Kasumi-1 (cell line): ENCODE measurements around the gene EFCAB14.
"Not testable (repeated sequence)": the region's sequence is repeated elsewhere in the genome, so short reads cannot be mapped to it uniquely, and the experiment has no call there.

ENCODE experiments used
- DNase-seq, 2 experiments: peaks; one replicate each; lab custom pipeline; 2025; lab: John Stamatoyannopoulos, UW

The EFCAB14 gene, protein sequence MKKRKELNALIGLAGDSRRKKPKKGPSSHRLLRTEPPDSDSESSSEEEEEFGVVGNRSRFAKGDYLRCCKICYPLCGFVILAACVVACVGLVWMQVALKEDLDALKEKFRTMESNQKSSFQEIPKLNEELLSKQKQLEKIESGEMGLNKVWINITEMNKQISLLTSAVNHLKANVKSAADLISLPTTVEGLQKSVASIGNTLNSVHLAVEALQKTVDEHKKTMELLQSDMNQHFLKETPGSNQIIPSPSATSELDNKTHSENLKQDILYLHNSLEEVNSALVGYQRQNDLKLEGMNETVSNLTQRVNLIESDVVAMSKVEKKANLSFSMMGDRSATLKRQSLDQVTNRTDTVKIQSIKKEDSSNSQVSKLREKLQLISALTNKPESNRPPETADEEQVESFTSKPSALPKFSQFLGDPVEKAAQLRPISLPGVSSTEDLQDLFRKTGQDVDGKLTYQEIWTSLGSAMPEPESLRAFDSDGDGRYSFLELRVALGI

DNA sequence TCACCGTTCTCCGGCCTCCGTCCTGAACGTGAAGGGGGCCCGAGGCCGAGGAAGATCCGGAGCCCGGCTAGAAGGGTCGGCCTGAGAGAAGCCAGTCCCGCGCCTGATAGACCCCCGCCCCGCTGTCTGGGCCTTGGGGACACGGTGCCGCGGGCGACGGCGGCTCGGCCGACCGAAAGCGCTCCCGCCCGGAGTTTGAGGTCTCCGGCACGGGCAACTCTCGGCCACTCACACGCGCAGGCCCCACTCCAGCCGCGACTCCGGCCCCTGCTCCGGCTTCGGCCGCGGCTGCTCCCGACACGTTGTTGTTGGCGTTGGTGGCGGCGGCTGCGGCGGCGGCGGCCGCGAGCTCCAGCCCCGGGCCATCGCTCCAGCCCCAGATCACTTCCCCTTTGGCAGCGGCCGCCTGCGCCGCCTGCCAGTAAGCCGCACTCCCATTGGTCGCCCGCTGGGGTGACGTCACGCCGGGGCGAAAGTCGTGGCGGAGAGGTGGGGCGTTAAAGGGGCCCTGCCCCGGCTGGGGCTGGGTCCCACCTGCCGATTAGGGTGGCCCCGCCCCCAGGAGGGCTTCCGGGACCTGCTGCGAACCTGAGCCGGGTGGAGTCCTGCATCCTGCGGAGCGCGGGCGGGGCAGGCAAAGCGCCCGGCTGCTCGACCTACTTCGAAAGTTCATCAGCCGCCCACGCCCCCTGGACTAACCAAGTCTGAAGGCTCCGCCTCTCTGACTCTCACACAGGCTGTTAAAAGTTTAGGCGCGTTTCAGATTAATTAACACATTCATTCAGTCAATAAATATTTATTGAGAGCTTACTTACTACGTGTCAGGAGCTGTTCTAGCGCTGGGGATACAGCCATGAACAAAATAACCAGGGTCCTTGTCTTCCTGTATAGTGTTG, at the start of gene EFCAB14:
Gene EFCAB14, minus strand, starts transcription at position 388 of the 896 bp plus-strand sequence. CDS start 1,027 bp downstream, outside the sequence.
- DNase-seq, result peak; percentile 88 to 91

DNA sequence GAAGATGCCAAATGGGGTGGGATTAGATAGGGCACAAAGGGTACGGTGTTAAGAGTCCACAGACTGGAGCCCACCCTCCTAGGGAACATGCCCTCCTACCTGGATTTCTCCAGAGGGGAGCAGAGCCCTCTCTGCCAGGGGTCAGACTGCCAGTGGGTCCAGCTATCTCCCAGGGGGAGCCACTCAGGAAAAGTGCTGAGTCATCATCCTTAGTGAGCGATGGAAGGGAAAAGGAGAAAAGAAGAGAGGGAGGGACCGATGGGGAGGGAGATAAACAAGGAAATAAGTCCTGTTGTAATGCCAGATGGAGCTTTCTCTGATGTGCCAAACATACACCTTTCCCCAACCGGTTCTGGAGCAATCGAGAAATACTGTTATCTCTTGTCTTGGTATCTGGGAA, 49.5 kb upstream of the EFCAB14 start:
- no peak for DNase-seq

DNA sequence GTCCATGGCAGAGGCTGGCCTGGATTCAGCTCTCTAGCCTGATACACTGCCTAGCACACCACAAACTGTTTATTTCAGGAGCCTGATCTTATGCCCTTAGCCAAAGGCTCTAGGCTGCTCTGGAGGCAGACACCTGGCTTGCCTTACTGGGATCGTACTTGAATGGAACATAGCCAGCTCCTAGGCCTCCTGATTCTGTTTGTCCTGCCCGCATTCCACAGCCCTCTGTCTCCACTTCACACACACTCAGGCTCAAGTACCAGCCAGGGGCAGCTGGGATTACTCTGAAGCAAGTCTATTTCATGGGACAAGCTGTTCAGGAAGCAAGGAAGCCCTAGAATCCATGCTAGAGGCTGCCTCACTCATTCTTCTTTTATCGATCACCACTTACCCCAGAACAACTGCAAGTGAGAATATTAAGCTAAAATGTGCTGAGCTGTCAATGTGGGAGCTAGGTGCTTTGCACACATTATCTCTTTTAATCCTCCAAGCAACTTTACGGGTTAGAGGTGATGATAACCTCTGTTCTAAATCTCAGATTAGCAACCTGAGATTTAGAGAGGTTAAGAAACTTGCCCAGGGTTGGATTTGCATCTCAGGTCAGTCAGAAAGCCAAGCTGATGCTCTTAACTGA, 48.9 kb upstream of the EFCAB14 start:
- DNase-seq, result no peak

DNA sequence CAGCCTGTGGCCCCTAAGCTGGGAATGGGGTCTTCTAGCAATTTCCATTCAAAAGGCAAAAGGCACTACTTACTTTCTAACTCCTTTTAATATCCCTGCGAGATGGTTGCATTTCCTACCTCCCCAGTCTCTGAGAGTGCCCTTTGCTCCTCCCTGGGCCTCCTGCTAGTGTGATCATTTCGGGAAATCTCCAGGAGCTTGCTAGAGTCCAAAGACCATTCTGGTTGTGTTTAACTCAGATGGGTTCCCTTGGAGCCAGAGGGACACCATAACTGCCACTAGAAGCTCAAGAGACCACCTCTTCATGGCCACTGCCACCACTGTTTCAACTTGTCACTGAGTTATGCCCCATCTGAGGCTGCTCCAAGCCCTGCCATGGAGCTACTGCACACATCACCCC, 45.5 kb upstream of the EFCAB14 start:
- DNase-seq, result no peak

DNA sequence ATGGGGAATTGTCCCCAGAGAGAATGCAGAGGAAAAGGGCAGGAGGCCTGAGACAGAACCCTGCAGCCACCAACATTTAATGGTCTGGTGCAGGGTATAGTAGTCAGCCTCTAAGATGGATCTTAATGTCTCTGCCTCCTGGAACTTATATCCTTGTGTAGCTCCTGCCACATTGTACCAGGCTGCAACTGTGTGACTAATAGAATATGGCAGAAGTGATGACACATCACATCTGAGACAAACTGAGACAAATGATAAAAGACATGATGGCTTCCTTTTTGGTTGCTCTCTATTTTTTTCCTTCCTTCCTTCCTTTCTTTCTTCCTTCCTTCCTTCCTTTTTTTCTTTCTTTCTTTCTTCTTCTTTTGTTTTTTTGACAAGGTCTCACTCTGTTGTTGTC, 42.8 kb upstream of the EFCAB14 start:
- DNase-seq, result no peak

DNA sequence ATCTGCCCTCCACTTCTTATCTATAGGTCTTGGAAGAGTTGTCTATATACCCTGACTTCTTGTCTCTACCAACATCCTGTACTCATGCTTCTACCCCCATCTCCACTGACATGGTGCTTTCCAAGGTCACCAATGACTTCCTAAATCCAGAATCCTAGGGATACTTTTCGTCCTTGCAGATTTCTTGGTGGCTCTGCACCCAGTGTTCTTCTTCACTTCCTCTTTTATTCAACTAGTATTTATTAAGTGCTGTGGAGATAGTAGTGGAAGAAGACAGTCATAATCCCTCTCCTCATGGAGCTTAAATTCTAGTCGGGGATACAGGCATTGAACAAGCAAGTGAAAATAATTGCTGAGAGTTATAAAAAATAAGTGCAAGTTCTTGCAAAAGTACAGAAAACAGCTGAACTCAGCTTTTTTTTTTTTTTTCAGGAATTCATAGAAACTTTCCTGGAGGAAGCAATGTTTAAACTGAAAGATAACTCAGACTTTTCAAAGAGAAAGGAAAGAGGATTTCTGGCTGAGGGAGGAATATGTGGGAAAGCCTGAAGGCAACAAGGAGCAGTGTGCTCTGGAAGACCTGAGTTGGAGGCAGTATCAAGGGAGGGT, 41.7 kb upstream of the EFCAB14 start:
- no peak for DNase-seq

DNA sequence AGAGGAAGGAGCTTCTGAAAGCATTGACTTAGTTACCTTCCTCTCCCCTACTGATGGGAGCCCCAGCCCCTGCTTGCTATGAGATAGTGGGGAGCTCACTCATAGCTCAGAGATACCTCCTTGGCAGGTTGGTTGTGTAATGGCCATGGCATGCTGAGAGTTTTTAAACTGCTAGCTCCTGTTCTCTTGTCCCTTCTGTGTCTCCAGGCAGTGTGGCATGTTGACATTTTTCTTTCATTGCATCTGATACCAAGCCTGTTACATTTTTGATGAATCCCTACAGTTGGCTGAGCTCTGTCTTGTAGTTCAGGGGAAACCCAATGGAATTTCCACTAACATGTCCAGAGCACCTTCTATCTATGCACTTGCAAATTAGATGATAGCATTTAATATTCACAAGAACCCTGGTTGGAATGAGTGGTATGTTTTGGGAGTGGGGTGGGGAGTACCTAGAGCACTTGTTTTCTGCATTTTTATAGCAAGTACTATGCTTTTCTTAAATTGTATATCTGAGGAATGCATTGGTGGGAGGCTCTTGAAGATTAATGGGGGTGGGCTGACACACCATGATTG, 39.1 kb upstream of the EFCAB14 start:
- DNase-seq, result no peak

DNA sequence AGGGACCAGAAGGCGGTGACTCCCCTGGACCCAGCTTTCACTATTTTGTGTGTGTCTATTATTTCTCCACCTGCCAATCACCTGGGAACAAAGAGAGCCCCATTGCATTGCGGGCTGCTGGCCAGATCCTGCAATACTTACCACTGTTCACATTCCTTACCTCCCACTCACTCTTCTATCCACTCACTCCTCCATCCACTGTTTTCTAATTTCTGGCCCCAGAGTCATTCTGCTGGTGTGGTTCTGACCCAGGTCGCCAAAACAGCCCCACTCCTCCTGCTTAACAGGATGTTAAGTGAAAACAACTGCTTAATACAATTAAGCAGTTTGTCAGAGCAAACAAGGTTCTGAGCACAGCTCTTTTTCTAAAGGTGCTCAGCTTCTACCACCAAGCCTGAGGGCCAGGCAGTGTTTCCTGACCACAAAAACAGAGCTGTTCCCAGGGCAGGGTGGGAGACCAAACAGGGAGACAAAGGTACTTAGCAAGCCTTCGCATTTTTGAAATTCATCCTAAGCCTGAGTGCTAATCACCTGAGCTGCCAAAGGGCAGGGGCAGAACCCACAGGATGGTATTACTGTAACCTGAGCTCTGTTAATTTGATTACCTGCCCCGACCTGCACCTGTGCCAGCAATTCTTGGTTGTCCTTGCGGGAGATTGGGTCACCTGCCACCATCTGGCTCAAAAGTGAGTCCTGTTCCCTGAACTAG, 38.5 kb upstream of the EFCAB14 start:
- no peak for DNase-seq

DNA sequence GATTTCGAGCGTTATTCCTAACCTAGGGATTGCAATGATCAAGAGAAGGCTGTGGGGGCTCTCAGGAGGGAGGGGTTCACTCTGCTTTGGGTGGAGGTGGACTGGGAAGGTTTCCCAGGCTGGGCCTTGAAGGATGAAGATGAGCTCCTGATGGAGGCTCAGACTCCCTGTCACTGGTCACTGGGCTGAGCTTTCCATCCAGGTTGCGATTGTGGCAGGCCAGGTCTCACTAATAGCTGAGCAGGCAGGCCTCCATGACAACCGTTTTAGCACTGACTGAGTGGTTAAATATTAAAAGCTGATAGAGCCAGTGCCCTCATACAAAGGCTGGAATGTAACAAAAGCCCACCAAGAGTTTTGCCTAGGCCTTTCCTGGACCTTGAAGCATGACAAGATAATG, 36.2 kb upstream of the EFCAB14 start:
- DNase-seq, result no peak

DNA sequence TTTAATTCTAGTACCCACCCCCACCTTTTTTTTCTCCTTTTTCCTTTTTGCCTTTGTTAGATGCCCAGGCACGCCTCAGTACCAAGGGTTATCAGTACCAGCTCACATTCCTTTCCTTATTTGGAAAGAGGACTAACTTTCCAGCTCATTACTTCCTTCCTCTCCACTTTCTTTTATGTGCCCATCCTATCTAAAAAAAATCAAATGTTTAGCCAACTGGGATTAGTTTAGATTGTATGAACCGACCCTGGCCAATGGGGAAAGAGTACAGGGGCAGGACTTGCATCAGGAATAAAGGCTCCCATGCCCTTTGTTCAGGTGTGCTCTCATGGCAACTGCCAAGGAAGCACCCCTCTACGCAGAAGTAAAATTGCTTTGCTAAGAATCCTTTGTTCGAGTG, 35.8 kb upstream of the EFCAB14 start:
- DNase-seq, result not testable (repeated sequence)

DNA sequence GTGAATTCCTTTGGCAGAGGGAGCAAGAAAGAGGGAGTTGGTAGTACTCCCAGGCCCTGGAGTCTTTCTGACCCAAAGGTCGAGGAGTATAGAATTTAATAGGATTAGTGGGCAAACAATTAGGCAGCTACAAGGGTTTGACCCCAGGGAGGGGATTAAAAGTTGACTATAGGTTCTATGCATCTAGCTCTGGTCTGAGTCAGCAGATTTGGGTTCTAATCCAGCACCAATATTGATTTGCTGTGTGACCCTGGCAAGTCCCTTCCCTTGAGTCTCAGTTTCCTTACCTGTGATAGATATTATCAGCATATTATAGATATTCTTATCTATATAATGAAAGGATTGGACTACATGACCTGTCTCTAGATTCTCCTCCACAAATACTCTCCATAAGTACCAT, 35.1 kb upstream of the EFCAB14 start:
- DNase-seq, result no peak

DNA sequence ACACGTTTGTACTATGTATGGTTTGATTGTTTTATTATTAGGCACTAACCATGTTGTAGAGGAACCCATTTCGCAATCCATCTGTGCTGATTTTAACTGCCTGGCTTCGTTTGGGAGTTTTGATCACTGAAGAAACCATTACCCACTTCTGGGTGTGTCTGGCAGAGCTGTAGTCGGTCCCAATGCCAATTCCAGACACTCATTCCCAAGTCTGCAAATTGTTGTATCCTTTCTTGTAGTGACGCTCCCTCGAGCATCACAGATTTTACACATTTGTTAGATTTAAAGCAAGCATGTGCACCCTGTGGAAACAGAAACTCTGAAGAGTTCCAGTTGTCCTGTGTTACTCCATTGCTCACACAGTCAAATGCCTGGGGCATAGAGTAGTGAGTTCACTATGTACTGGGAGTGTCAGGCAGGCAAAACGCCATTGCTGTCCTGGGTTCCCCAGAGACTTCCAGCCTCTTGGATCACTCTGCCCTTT, 31.0 kb upstream of the EFCAB14 start:
- no peak for DNase-seq

DNA sequence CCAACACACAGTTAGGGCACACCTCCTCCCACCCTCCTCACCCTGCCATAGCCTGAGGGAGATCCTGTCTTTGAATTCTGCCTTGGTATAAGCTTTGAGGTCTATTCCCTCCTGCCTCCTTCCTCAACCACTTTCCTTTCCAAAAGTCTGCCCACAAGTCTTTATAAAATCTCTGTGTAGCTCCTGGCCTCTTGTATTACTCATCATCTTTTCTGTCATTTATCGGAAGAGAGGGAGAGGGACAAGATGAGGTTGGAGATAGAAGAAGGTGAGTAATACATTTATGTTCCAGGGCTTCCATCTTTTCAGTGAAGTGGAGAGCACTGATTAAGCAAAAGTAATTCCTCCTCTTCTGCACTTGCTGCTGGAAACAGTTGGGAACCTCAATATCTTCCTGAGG, 30.5 kb upstream of the EFCAB14 start:
- DNase-seq, result no peak

DNA sequence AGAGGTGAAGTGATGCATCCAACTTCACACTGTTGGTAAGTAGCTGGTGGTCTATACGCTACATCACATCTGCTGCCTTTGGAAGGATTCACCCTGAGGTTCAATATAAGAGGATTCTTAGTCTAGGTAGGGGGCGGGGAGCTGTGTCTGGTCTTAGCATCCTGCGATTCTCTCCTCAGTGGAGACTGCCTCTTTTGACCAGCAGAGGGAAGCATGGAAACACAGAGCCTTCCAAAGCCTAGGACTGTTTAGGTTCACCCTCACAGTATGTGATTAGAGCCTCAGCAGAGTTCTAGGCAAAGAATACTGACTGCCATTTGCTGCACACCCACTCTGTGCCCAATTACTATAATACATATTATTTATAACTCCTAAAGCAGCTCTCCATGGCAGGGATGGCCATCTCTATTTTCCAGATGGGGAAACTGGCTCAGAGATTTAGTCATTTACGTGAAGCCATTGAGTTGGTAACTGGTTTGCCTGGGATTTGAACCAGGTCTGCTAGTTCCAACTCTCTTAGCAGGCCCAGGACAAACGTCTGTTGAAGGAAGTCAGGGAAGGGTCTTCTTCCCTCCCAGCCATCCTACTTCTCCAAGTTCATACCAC, 28.9 kb upstream of the EFCAB14 start:
- peak; percentile 50 to 56 for DNase-seq

DNA sequence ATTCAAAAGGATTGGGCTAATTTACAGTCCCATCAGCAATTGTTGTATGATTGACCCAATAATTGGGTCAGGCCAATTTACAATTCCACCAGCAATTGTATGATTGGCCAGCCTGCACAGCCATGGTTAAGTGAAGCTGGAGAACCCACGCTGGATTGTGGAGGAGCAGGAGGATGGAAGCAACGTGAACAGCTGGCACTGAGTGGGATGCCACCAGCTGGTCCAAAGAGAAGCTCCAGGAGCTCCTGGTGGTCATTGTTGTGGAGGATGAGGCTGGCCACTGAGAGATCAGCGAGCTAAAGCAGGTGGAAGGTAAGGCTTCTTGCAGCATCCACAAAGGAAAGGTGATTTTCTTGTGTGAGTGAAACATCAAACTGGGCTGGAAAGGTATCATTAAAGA, 23.2 kb upstream of the EFCAB14 start:
- DNase-seq, result no peak

DNA sequence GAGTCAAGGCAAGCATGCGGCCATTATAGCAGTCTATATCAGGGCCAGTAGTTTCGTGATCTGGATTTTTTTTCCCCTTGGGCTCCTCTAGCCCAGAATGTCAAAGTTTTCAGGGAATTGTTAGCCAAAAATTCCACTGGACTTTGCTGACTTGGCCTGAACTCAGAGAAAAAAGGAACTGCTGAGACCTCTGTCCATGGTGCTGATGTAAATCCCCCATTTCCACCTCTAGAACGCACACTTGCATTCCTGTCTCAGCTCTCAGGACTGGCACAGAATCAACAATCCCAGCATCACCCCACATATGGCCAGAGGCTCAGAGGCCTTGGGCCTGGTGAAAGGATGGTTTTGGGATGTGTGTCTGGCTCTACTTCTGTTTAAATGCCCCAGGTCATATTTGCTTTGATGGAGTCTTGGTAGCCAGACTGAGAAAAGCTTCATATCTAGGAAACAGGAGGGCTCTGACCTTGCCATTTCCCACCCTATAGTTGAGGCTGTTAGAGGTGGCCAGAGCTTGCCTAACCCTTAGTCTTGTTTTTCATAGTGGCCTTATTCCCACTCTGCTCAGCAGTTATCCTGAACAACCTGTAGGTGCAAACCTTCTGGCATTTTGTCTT, 16.9 kb upstream of the EFCAB14 start:
- DNase-seq, result peak; percentile 60 to 69

DNA sequence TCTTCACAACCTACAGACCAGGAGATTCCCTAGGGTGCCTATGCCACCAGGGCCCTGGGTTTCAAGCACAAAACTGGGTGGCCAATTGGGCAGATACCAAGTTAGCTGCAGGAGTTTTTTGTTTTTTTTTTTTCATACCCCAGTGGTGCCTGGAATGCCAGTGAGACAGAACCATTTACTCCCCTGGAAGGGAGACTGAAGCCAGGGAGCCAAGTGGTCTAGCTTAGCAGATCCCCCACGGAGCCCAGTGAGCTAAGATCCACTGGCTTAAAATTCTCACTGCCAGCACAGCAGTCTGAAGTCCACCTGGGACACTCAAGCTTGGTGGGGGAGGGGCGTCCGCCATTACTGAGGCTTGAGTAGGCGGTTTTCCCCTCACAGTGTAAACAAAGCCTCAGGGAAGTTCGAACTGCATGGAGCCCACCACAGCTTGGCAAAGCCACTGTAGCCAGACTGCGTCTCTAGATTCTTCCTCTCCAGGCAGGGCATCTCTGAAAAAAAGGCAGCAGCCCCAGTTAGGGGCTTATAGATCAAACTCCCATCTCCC, 9.5 kb upstream of the EFCAB14 start:
- DNase-seq, result not testable (repeated sequence)

DNA sequence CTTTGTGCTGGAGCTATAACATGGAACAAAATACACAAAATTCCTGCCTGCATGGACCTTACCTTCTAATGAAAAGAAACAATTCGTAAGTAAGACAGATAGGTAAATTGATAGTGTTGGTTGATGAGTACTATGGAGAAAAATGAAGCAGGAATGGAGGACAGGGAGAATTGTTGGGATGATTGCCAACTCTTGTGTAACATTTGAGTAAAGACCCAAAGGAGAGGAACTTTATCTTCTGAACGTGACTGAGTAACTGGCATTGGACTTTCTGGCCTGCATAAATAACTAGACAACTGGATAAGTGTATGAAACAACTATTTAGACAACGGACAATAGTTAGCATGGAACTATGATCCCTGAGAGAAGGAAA, 6.8 kb upstream of the EFCAB14 start:
- no peak for DNase-seq

DNA sequence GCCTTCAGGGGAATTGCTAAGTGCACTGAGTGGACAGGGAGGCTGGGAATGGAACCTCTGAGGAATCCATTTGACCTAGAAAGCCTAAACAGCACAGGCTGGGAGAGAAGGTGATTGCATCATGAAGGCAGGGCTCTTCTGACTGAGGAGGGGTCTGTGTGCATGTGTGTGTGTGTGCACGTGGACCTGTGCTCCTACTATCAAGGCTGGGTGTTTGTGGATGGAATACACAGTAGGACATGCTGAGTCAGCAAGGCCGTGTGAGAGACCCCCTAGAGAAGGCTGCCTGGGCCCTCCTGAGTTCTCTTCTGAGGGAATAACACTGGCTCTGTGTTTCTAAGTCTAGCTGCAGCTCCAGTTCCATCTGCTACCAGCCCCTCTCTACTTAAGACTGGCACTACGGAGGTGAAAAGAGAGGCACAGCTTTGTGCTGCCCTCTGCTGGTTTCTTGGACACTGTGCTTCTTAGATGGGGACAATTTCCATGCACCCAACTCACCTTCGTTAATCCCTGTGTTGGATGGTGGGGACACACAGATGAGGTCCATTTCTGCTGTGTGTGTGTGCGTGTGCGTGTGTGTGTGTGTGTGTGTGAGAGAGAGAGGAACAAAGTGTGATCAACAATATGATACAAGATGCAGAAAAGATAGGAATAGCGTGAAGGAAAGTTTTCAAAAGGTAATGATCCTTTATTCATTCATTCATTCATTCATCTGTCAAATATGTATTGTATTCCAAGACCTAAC, 6.2 kb upstream of the EFCAB14 start:
- peak; percentile 89 to 92 for DNase-seq
